Gastroesophageal sphincter (tissue), 4 donors: ENCODE measurements around the gene GRID1. TPM values are rescaled to one million over a fixed set of nuclear protein-coding genes. Genes with fewer than 3 reads are reported as not detected.

Source experiments
- ATAC-seq: fragments of 150-250 bp; one replicate; pipeline ENCODE4 v1.9.1; 2016; ENCODE audit warnings: mild to moderate bottlenecking, moderate library complexity
- H3K27ac ChIP-seq, 4 donors: fragments of 200-600 bp; sonication (generic) in 3 of 4; 1 replicate in 3 of 4; 2 replicates in 1 of 4; pipeline ENCODE4 v1.5.1; 2016 to 2019
- H3K27me3 ChIP-seq: fragments of 200-600 bp; sonication (generic); one replicate; pipeline ENCODE4 v1.5.1; 2019
- H3K36me3 ChIP-seq, 2 donors: fragments of 200-600 bp; sonication (generic); one replicate each; pipeline ENCODE4 v1.5.1; 2019; ENCODE audit warnings: control low read depth in 1 of 2
- H3K4me1 ChIP-seq, 3 donors: fragments of 200-600 bp; sonication (generic); 1 replicate in 2 of 3; 2 replicates in 1 of 3; pipeline ENCODE4 v1.5.1; 2016 to 2019; ENCODE audit warnings: control low read depth in 2 of 3
- H3K4me3 ChIP-seq, 2 donors: fragments of 200-600 bp; sonication (generic); one replicate each; pipeline ENCODE4 v1.5.1; 2019; ENCODE audit warnings: mild to moderate bottlenecking in 1 of 2, moderate library complexity in 1 of 2
- H3K9me3 ChIP-seq, 3 donors: fragments of 200-600 bp; sonication (generic); one replicate each; pipeline ENCODE4 v1.5.1; 2017 to 2019; ENCODE audit warnings: control low read depth in 2 of 3
- EP300 ChIP-seq: sonication (generic); formaldehyde crosslinking; IDR thresholded peaks from one replicate; pipeline ENCODE4 v1.6.1; 2017; ENCODE audit warnings: antibody characterized with exemption, mild to moderate bottlenecking
- POLR2A ChIP-seq, 2 donors: fragments of 450-650 bp; IDR thresholded peaks; one replicate each; pipeline ENCODE4 v1.6.1; 2017; ENCODE audit warnings: antibody characterized with exemption in 2 of 2, mild to moderate bottlenecking in 2 of 2, moderate library complexity in 1 of 2
- POLR2AphosphoS5 ChIP-seq: sonication (generic); formaldehyde crosslinking; IDR thresholded peaks from one replicate; pipeline ENCODE4 v1.6.1; 2017; ENCODE audit warnings: antibody characterized with exemption
- WGBS, 2 donors: methylation state at CpG; one replicate each; pipeline ENCODE4 v1.1.5; 2018; ENCODE audit warnings: low coverage in 1 of 2; 5-methylcytosine and 5-hydroxymethylcytosine counted together
- total RNA-seq, 4 donors: library from RNA; depleted of rRNA; stranded (reverse); fragments of >200 nt; gene quantifications; one replicate each; pipeline ENCODE4 v1.1.0, GENCODE V29; 2016
- TF ChIP-seq, protein P1 (sequence below), 4 experiments: fragments of 200-600 bp in 2 of 4; fragments of 450-650 bp in 2 of 4; sonication (generic) in 1 of 4; IDR thresholded peaks; one replicate each; pipeline ENCODE4 v1.5.1; 2017 to 2019; ENCODE audit warnings: antibody characterized with exemption in 4 of 4, mild to moderate bottlenecking in 2 of 4, moderate library complexity in 2 of 4

Gene GRID1
- total RNA-seq, 4 donors from 2014 or later, result 1.2 to 2.7 (median 1.7) TPM

DNA sequence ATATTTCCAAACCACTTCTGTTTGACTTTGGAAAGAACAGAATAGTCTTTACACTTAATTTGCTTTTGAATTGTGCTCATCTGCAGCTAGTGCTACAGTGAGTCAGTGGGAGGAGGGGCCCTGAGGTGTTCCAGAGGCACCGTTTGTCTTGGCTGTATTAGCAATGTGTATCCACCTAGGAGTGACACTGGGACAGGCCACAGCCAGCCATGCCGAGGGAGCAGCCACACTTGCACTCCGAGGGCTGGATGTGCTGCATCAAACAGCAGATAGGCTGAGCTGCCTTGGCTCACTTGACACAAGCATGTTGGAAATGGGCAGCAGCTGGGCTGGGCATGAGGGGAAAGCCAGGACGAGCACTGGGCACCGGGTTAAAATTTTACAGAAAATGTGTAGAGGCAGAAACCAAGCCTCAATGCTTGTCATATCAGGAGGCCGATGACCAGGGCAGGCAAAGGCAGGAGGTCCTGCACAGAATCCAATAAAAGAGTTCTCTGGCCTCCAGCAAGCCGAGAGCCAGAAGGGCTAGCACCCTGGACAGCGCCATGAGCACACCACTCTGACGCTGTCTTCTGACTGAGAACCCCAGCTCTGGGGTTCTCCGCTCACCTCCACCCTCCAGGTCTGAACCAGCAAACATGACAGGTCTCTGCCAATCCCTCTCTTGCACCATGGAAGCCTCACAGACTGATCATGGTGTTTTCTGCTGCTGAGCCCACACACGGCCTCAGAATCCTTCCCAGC is 163.3 kb downstream of the GRID1 start:
- TF ChIP-seq EP300 (no peak), POLR2A (IDR thresholded peaks at IDR 0.05) (no peak), POLR2AphosphoS5 (no peak)
- TF ChIP-seq, protein P1, sequence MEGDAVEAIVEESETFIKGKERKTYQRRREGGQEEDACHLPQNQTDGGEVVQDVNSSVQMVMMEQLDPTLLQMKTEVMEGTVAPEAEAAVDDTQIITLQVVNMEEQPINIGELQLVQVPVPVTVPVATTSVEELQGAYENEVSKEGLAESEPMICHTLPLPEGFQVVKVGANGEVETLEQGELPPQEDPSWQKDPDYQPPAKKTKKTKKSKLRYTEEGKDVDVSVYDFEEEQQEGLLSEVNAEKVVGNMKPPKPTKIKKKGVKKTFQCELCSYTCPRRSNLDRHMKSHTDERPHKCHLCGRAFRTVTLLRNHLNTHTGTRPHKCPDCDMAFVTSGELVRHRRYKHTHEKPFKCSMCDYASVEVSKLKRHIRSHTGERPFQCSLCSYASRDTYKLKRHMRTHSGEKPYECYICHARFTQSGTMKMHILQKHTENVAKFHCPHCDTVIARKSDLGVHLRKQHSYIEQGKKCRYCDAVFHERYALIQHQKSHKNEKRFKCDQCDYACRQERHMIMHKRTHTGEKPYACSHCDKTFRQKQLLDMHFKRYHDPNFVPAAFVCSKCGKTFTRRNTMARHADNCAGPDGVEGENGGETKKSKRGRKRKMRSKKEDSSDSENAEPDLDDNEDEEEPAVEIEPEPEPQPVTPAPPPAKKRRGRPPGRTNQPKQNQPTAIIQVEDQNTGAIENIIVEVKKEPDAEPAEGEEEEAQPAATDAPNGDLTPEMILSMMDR (IDR thresholded peaks at IDR 0.05), result no peak
- WGBS, 2 donors, result 30 to 43% methylated on average over 2 to 7 of the region's 11 CpGs
- Histone ChIP-seq H3K4me3 (no peak overlapping the region), H3K9me3 (peaks cover 0 to 6% (median 0%) of the 10 kb centered on the region in 3 donors), H3K27me3 (peaks cover 16% of the 10 kb centered on the region), H3K27ac (no peak overlapping the region), H3K36me3 (no peaks in the 10 kb centered on the region), H3K4me1 (no peaks in the 10 kb centered on the region)
- no peak for ATAC-seq

DNA sequence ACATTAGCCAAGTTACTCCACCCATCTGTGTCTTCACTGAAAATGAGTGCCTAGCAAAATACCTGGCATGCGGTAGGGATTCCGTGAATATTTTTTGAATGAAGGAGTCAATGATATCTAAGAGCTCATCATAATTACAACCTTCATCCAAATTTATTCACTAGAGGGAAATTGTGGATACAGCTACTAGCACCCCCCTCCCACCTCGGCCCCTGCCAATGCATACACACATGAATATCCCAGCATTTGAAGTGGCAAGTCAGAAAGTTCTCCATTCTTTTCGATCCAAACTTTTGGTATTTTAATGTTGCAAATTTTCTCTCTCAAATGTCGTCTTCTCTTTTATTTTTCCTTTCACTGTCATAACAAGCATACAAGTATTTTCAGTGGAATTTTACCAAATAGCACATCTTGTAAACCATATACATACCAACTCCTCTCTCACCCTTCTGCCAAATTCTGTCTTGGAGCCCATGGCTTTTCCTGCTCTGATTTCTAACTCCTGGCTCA is 164.3 kb downstream of the GRID1 start:
- ATAC-seq, result no peak
- TF ChIP-seq POLR2AphosphoS5, result no peak
- TF ChIP-seq EP300, result no peak
- TF ChIP-seq, protein P1 (IDR thresholded peaks at IDR 0.05), result no peak
- no peak for TF ChIP-seq POLR2A (IDR thresholded peaks at IDR 0.05)
- no peak overlapping the region for H3K27ac ChIP-seq
- H3K36me3 ChIP-seq, result no peaks in the 10 kb centered on the region
- WGBS, 2 donors, result 81 to 98% methylated on average over 5 of the region's 5 CpGs
- peaks cover 0 to 6% (median 0%) of the 10 kb centered on the region in 3 donors for H3K9me3 ChIP-seq
- peaks cover 12% of the 10 kb centered on the region for H3K27me3 ChIP-seq
- H3K4me1 ChIP-seq, result no peaks in the 10 kb centered on the region
- no peak overlapping the region for H3K4me3 ChIP-seq

DNA sequence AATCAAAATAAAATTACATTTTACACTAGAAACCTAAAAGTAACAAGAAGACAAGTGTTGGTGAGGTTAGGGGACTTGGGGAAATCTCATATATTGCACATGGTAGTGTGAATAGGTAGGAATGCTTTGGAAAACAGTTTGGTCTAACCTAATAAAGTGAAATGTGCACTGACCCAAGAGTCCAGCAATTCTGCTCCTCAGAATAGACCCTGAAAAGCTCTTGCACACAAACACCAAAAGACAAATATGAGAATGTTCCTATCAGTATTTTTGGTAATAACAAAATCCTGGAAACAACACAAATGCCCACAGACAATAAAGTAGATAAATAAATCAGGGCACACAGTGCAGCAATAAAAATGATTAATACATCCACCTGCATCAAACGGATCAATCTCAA is 165.7 kb downstream of the GRID1 start:
- WGBS, 2 donors, result 80% methylated on average over 1 of the region's 1 CpG; no CpG with 5 or more reads in 1 of the 2 donors
- Histone ChIP-seq H3K9me3 (peaks cover 0 to 6% (median 0%) of the 10 kb centered on the region in 3 donors), H3K27ac (no peak overlapping the region), H3K4me3 (no peak overlapping the region), H3K4me1 (no peaks in the 10 kb centered on the region), H3K36me3 (no peaks in the 10 kb centered on the region), H3K27me3 (peaks cover 16% of the 10 kb centered on the region)
- TF ChIP-seq POLR2AphosphoS5, result no peak
- TF ChIP-seq POLR2A (IDR thresholded peaks at IDR 0.05), result no peak
- TF ChIP-seq EP300, result no peak
- TF ChIP-seq, protein P1 (IDR thresholded peaks at IDR 0.05), result no peak
- ATAC-seq, result no peak

DNA sequence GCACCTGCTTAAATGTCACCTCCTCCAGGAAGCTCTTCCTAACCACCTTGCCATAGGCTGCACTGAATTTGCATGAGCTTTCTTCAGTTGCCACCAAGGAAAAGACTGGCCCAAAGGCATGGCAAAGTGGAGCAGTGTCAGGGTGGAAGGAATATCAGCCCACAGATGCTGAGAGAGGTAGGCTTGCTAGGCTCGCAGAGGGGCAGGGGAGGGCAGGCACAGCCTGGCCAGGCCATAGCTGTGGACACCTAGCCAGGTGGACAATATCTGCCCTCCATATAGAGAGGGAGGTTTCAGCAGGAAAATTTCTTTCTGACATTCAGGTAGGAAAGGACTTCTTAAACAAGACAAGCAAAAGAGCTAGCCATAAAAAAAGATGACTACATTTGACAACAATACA is 166.3 kb downstream of the GRID1 start:
- Histone ChIP-seq H3K27me3 (peaks cover 16% of the 10 kb centered on the region), H3K36me3 (no peaks in the 10 kb centered on the region), H3K9me3 (peaks cover 0 to 6% (median 0%) of the 10 kb centered on the region in 3 donors), H3K27ac (no peak overlapping the region), H3K4me3 (no peak overlapping the region), H3K4me1 (no peaks in the 10 kb centered on the region)
- TF ChIP-seq POLR2AphosphoS5 (no peak), EP300 (no peak), POLR2A (IDR thresholded peaks at IDR 0.05) (no peak)
- TF ChIP-seq, protein P1 (IDR thresholded peaks at IDR 0.05), result no peak
- 75% methylated on average over 1 of the region's 1 CpG; no CpG with 5 or more reads in 1 of the 2 donors for WGBS, 2 donors
- no peak for ATAC-seq

DNA sequence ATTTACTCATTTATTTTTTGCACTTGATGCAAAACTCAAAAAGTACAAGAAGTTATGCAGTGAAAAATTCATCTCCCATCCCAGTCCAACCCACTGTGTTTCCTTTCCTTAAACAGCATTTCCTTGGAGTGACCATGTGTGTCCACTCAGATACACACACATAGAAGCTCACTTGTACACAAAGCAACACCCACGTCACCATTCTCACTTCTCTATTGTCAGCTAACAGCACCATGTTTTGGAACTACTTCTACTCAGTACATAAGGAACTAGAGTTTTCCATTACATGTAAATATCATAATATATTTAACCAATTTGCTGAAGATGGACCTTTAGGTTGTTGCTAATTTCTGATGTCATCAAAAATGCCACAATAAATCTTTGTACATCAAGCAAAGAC is 167.6 kb downstream of the GRID1 start:
- TF ChIP-seq POLR2AphosphoS5 (no peak), POLR2A (IDR thresholded peaks at IDR 0.05) (no peak), EP300 (no peak)
- TF ChIP-seq, protein P1 (IDR thresholded peaks at IDR 0.05), result no peak
- Histone ChIP-seq H3K9me3 (peaks cover 0 to 6% (median 0%) of the 10 kb centered on the region in 3 donors), H3K36me3 (no peaks in the 10 kb centered on the region), H3K4me3 (no peak overlapping the region), H3K27ac (no peak overlapping the region), H3K4me1 (no peaks in the 10 kb centered on the region), H3K27me3 (peaks cover 16% of the 10 kb centered on the region)
- ATAC-seq, result no peak
- WGBS, 2 donors, result 44 to 75% methylated on average over 1 of the region's 1 CpG
